CD4-positive, alpha-beta T cell (primary cell): ENCODE measurements around the gene MYEF2. TPM values are rescaled to one million over a fixed set of nuclear protein-coding genes. Genes with fewer than 3 reads are reported as not detected.

Experiments used
- ATAC-seq: fragments of 200-7000 bp; cut with Tn5 transposase; one replicate; pipeline ENCODE4 v1.10.0; 2022; ENCODE audit warnings: mild to moderate bottlenecking; ENCODE audit not compliant: poor library complexity
- CTCF ChIA-PET: fragments of 350-600 bp; sonication (Branson Sonifier 250); formaldehyde crosslinking; loops from one replicate; lab custom pipeline; 2021; ENCODE audit warnings: antibody characterized with exemption, inconsistent platforms; lab: Charles Lee
- POLR2A ChIA-PET: fragments of 350-600 bp; sonication (Branson Sonifier 250); formaldehyde crosslinking; loops from one replicate; lab custom pipeline; 2021; ENCODE audit warnings: antibody characterized with exemption, inconsistent platforms; lab: Charles Lee
- DNase-seq, 14 experiments: peaks; one replicate each; pipeline ENCODE4 v3.0.0-alpha.2; 2013 to 2020; ENCODE audit warnings: mixed read lengths in 2 of 14
- H3K27ac ChIP-seq, 2 donors: one replicate each; pipeline versions ENCODE4 v1.5.1 to v1.7.0; 2013; ENCODE audit warnings: low read length in 2 of 2, low read depth in 1 of 2, mild to moderate bottlenecking in 1 of 2
- H3K27me3 ChIP-seq, 2 experiments: 1 replicate in 1 of 2; 2 replicates in 1 of 2; pipeline versions ENCODE4 v1.6.1 to v1.7.0; 2013; ENCODE audit warnings: low read length in 2 of 2, control low read depth in 1 of 2, mild to moderate bottlenecking in 1 of 2, moderate library complexity in 1 of 2; ENCODE audit not compliant: insufficient read depth in 2 of 2, control insufficient read depth in 1 of 2
- H3K36me3 ChIP-seq: one replicate; pipeline ENCODE4 v1.6.1; 2013; ENCODE audit warnings: low read length, control low read depth; ENCODE audit not compliant: insufficient read depth
- H3K4me1 ChIP-seq: one replicate; pipeline ENCODE4 v1.6.1; 2013; ENCODE audit warnings: low read length, control low read depth; ENCODE audit not compliant: insufficient read depth
- H3K4me3 ChIP-seq: one replicate; pipeline ENCODE4 v1.5.1; 2013; ENCODE audit warnings: mild to moderate bottlenecking, low read length, moderate library complexity
- H3K9me3 ChIP-seq, 2 experiments: 1 replicate in 1 of 2; 2 replicates in 1 of 2; pipeline versions ENCODE4 v1.6.1 to v1.7.0; 2013; ENCODE audit warnings: low read length in 2 of 2, mild to moderate bottlenecking in 2 of 2, control low read depth in 1 of 2, moderate library complexity in 1 of 2; ENCODE audit not compliant: control insufficient read depth in 1 of 2, insufficient read depth in 1 of 2
- H3K27ac Mint-ChIP-seq: one replicate; pipeline ENCODE4 v1.8.0; 2020; ENCODE audit warnings: mixed read lengths
- H3K27me3 Mint-ChIP-seq: one replicate; pipeline ENCODE4 v1.8.0; 2021; ENCODE audit warnings: mixed read lengths
- H3K36me3 Mint-ChIP-seq: one replicate; pipeline ENCODE4 v1.8.0; 2021; ENCODE audit warnings: low read depth, mixed read lengths
- H3K4me1 Mint-ChIP-seq: one replicate; pipeline ENCODE4 v1.8.0; 2021; ENCODE audit warnings: low read depth, mixed read lengths
- H3K4me3 Mint-ChIP-seq: one replicate; pipeline ENCODE4 v1.8.0; 2020; ENCODE audit warnings: mild to moderate bottlenecking, mixed read lengths
- H3K9me3 Mint-ChIP-seq: one replicate; pipeline ENCODE4 v1.8.0; 2020; ENCODE audit warnings: mixed read lengths
- intact Hi-C, 2 experiments: fragments of 100-400 bp; cut with DNase I in 1 of 2; cut with micrococcal nuclease in 1 of 2; formaldehyde crosslinking; loops; one replicate each; pipeline versions ENCODE4 v1.15.1 to v1.9.0; 2023 to 2025; cut with DNase I, micrococcal nuclease
- total RNA-seq, 174 experiments: library from RNA in 2 of 174; stranded (reverse) in 2 of 174; gene quantifications; one replicate each; pipeline ENCODE4 v1.2.3 and lab custom pipeline; 2021 to 2026
- TF ChIP-seq, protein P1 (sequence below): fragments of 200-600 bp; IDR thresholded peaks from one replicate; pipeline ENCODE4 v1.8.0; 2022; ENCODE audit warnings: antibody characterized with exemption, mild to moderate bottlenecking

The MYEF2 gene
- total RNA-seq, 2 experiments from 2014 or later, result 19.3 to 24.7 TPM

DNA sequence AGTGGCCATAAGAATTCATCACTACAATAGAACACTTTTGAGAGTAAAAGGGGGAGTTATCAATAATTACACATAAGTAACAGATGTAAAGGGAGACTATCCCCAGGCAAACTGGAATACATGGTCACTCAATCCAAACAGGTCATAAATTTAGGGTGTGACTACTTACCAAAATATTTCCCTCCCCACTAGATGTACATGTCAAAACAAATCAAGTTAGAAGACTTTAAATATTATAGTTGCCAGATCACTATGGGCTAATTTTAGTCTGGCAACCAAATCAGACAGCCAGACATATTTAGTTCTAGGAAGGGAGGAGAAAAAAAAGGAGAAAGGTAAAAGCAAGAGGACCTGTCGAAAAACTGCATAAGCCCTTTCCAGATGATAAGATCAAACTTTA is 34.2 kb downstream of the MYEF2 start:
- CTCF ChIA-PET, result no interaction called here
- no peak for DNase-seq

DNA sequence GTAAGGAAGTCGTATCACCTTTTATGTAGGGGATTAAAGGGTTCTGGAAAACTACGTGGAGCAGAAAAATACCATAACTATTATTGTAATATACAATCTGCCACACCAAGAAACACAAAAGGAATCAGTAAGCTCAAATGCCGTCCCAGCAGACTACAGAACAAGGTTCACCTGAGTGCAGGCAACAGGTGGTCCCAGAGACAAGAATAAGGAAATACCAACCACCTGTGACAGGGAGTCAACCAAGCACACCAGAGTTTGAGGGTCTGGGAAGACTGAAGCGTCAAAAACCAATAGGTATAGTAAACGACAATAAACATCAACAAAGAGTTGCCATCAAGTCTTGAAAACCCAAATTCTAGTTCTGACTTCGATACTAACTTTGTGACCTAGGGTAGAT is 45.2 kb downstream of the MYEF2 start:
- no peak overlapping the region for H3K4me3 Mint-ChIP-seq
- no peak overlapping the region for H3K27ac ChIP-seq
- no peaks in the 10 kb centered on the region for H3K4me1 Mint-ChIP-seq
- no peaks in the 10 kb centered on the region for H3K27me3 Mint-ChIP-seq
- POLR2A ChIA-PET, result no interaction called here
- no peaks in the 10 kb centered on the region for H3K9me3 ChIP-seq
- TF ChIP-seq, protein P1, sequence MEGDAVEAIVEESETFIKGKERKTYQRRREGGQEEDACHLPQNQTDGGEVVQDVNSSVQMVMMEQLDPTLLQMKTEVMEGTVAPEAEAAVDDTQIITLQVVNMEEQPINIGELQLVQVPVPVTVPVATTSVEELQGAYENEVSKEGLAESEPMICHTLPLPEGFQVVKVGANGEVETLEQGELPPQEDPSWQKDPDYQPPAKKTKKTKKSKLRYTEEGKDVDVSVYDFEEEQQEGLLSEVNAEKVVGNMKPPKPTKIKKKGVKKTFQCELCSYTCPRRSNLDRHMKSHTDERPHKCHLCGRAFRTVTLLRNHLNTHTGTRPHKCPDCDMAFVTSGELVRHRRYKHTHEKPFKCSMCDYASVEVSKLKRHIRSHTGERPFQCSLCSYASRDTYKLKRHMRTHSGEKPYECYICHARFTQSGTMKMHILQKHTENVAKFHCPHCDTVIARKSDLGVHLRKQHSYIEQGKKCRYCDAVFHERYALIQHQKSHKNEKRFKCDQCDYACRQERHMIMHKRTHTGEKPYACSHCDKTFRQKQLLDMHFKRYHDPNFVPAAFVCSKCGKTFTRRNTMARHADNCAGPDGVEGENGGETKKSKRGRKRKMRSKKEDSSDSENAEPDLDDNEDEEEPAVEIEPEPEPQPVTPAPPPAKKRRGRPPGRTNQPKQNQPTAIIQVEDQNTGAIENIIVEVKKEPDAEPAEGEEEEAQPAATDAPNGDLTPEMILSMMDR, result no peak
- CTCF ChIA-PET, result no interaction called here
- H3K27ac Mint-ChIP-seq, result no peak overlapping the region
- H3K9me3 Mint-ChIP-seq, result no peaks in the 10 kb centered on the region
- H3K4me1 ChIP-seq, result no peaks in the 10 kb centered on the region
- no peak for ATAC-seq
- no peak overlapping the region for H3K4me3 ChIP-seq
- H3K36me3 ChIP-seq, result no peaks in the 10 kb centered on the region
- intact Hi-C loops, result no loop called here
- H3K36me3 Mint-ChIP-seq, result no peaks in the 10 kb centered on the region
- DNase-seq, result no peak
- H3K27me3 ChIP-seq, result no peaks in the 10 kb centered on the region

More for the DNA sequence above, 34.2 kb downstream of the MYEF2 start:
- intact Hi-C loops, result no loop called here
- Mint-ChIP-seq H3K4me3 (no peak overlapping the region), H3K27me3 (no peaks in the 10 kb centered on the region), H3K4me1 (no peaks in the 10 kb centered on the region), H3K9me3 (no peaks in the 10 kb centered on the region), H3K36me3 (peaks cover 31% of the 10 kb centered on the region), H3K27ac (no peak overlapping the region)
- H3K4me1 ChIP-seq, result no peaks in the 10 kb centered on the region
- ATAC-seq, result no peak
- H3K36me3 ChIP-seq, result no peaks in the 10 kb centered on the region
- no peaks in the 10 kb centered on the region for H3K27me3 ChIP-seq
- POLR2A ChIA-PET, result no interaction called here
- H3K4me3 ChIP-seq, result no peak overlapping the region
- TF ChIP-seq, protein P1, result no peak
- no peak overlapping the region for H3K27ac ChIP-seq
- H3K9me3 ChIP-seq, result no peaks in the 10 kb centered on the region

DNA sequence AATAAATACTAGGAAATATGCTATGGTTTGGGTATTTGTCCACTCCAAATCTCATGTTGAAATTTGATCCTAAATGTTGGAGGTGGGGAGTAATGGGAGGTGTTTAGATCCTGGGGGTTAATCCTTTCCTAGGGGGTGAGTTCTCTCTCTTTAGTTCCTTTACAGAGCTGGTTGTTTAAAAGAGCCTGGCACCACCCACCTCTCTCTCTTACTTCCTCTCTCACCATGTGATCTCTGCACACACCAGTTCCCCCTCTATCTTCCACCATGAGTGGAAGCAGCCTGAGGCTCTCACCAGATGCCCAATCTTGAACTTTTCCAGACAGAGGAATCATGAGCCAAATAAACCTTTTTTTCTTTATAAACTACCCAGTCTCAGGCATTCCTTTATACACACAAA is 46.8 kb downstream of the MYEF2 start:
- Mint-ChIP-seq H3K9me3 (no peaks in the 10 kb centered on the region), H3K4me1 (no peaks in the 10 kb centered on the region), H3K4me3 (no peak overlapping the region), H3K27me3 (peaks cover 4% of the 10 kb centered on the region), H3K36me3 (no peaks in the 10 kb centered on the region), H3K27ac (no peak overlapping the region)
- Histone ChIP-seq H3K27me3 (no peaks in the 10 kb centered on the region), H3K36me3 (no peaks in the 10 kb centered on the region), H3K27ac (no peak overlapping the region), H3K4me3 (no peak overlapping the region), H3K9me3 (no peaks in the 10 kb centered on the region), H3K4me1 (no peaks in the 10 kb centered on the region)
- no peak for ATAC-seq
- TF ChIP-seq, protein P1, result no peak
- DNase-seq, result no peak
- ChIA-PET CTCF (no interaction called here), POLR2A (no interaction called here)
- intact Hi-C loops, result no loop called here
